Activated CD4-positive, CD25-positive, alpha-beta regulatory T cell treated with anti-CD3 and anti-CD28 coated beads, Interleukin-2, amount 50 U/mL, for 72 hours (primary cell): ENCODE results near the gene ZNF425.
A peak's percentile ranks its signal among the peaks of the same experiment; 100 is the strongest.
"Not testable (repeated sequence)": the region's sequence is repeated elsewhere in the genome, so short reads cannot be mapped to it uniquely, and the experiment has no call there.

ENCODE experiments used
- DNase-seq: peaks from one replicate; pipeline ENCODE4 v3.0.0; 2021

Gene ZNF425

DNA sequence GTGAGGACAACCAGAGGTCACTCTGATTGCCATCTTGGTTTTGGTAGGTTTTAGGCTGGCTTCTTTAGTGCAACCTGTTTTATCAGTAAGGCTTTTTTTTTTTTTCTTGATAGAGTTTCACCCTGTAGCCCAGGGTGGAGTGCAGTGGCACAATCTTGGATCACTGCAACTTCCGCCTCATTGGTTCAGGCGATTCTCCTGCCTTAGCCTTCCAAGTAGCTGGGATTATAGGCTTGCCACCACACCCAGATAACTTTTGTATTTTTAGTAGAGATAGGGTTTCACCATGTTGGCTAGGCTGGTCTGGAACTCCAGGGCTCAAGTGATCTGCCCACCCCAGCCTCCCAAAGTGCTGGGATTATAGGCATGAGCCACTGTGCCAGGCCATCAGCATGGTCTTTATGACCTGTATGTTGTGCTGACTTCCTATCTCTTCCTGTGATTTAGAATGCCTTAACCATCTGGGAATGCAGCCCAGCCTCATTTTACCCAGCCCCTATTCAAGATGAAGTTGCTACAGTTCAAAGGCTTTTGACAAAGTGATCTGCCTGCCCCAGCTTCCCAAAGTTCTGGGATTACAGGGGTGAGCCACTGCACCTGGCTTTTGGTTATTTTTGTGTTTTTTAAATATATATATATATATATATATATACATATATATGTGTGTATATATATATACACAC lies 7.0 kb upstream of the ZNF425 start:
- no peak for DNase-seq

DNA sequence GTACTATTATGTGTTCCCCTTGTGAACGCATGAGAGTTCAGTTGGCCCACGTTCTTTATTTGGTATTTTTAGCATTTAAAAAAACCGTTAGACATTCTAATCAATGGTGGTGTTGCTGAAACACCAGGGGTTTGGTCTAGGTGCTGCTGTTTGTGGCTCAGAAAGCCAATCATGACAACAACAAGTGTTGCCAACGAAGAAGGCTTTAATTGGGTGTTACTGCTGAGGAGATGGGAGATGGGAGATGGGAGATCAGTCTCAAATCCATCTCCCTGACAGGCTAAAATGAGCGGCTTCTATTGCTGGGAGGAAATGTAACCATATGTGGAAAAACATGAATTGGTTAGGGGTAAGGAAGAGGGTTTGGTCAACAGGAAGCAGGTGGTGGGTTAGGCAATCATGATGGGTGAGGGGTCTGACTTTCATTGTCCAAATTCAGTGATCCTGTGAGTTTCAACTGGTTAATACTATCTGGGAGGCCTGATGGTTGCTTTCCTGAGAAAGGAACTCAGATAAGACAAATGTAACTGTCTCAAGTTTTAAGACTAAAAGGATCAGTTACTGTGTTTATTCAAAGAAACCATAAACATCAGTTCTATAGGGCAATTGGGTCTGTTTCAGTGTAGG lies 4.6 kb upstream of the ZNF425 start:
- no peak for DNase-seq

DNA sequence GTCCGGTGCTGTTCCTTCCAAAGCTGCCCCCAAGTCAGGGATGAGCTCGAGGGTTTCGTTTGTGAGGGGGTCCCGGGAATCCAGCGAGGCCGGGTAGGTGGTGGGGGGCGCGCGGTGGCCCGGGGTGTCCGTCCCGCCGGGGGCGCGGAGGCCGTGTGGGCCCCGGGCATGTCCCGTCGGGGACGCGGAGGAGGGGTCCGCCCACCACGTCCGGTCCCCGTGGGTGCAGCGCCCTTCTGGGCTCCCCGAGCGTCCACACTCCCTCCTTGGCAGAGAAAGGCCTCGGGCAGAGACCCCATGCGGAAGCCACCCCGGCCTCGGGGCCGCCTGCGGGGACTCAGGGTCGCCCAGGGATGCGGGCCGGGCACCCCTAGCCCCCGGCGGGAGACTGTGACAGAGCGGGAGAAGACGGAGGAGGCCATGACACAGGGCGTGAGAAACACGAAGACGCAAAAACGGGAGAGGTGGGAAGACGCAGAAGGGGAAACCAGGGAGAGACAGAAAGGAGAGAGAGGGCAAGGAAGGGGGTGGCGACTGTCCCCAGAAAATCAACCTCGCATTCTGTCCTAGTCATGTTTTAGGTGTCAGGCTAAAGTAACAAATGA lies 640 bp upstream of the ZNF425 start:
- DNase-seq: peak; percentile 79

DNA sequence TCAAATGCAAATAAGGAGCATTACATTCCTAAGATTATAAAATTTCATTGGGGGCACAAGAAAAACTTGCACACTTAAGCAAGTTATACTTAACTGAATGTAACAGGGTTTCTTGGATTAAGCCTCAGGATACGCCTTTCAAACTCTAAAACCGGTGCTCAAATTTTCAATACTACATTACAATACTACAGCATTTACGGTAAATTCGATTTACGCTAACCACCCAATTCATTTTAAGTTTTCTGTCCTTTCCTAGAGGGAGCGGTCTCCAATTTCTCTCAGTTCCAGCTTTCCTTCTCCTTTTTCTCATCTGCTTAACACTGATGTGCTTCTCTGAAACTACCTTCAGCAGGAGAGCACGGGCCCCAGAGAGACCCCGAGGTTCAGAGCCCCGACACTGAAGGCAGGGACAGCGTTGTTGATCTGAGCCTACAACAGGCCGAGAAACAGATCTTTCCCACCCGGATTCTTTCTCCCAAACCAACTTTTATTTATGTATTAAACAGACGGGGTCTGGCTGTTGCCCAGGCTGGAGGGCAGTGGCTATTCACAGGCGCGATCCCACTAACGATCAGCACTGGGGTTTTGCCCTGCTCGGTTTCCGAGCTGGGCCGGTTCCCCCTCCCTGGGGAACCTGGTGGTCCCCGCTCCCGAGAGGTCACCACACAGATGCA lies 798 bp downstream of the ZNF425 start:
- DNase-seq: no peak

DNA sequence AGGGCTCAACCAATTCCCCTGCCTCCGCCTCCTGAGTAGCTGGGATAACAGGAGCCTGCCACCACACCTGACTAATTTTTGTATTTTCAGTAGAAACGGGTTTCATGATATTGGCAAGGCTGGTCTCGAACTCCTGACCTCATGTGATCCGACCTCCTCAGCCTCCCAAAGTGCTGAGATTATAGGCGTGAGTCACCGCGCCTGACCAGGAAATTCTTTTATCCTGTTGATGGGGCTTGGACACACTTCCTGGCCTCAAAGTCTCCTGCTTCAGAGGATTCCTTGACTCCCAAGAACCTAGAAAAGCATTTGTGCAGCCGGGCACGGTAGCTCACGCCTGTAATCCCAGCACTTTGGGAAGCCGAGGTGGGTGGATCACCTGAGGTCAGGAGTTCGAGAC lies 16.2 kb downstream of the ZNF425 start:
- no peak for DNase-seq

DNA sequence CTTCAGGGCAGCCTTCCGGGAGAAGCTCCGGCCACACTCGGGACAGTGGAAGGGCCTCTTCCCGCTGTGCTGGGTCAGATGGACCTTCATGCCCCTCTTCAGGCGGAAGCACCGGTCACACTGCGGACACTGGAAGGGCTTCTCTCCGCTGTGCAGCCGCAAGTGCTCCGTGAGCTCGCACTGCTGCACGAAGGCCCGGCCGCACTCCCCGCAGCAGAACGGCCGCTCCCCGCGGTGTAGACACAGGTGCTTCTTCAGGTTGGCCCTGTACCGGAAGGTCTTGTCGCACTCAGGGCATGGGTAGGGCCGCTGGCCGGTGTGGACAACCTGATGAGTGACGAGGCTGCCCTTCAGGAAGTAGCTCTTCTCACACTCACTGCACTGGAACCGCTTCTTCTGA lies 21.4 kb downstream of the ZNF425 start:
- DNase-seq: no peak

DNA sequence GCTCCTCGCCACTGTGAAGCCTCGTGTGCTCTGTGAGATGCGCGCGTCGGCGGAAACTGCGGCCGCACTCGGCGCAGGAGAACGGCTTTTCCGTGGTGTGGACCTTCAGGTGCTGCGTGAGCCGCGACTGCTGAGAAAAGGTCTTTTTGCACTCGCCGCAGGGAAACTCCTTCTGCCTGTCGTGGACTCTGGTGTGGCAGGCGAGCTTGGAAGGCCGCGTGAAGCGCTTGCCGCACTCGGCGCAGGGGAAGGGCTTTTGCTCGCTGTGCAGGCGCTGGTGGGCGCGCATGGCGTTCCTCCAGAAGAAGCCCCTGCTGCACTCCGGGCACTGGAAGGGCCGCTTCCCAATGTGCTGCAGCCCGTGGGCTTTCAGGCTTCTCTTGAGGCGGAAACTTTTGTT lies 21.9 kb downstream of the ZNF425 start:
- DNase-seq: no peak

DNA sequence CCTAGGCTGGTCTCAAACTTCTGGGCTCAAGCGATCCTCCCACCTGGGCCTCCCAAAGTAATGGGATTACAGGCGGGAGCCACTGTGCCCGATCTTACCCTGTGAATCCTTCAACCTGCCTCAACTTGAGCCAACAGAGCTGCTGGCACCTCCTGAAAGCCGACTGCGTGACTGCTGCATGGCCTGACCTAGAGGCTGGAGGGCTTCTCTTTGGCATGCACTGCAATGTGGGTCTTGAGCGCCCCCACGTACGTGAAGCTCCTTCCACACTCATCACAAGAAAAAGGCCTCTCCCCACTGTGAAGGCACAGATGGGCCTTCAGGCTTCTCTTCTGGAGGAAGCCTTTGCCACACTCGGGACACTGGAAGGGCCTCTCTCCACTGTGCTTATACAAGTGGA lies 22.7 kb downstream of the ZNF425 start:
- no peak for DNase-seq

DNA sequence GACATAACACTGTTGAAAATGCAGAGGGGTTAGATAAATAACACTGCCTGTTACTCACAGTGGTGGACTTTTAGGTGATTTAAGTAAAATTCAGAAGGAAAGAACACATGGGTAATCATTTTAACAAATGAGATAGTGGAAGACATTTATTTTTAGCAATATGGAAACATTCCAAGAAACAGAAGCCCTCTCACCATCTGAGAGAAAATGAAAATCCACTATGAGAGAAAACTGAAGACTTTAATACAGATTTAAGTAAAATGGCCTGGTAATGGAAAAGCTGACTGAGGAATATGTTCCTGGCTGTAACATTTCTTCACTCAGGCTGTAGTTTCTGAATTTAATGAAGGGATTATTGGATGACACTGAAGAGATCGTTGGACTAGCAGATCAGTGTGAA lies 23.5 kb downstream of the ZNF425 start:
- DNase-seq: no peak

DNA sequence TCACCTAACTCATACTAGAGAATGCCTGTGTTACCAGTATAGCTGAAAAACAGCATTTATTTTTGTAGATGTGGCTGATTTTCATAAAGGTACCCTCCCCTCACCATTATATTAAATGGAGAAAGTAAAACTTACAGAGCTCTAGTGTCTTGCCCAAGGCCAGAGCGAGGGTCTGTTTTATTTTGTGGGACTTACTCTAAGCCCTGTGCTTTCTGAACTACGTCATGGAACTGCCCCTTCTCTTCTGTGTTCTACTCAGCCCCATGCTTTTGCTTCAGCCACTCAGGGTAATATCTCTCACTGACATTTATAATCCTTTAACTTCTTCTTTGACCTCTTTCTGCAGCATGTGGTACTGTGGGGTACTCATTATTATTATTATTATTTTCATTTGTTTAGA lies 25.3 kb downstream of the ZNF425 start:
- DNase-seq: no peak

DNA sequence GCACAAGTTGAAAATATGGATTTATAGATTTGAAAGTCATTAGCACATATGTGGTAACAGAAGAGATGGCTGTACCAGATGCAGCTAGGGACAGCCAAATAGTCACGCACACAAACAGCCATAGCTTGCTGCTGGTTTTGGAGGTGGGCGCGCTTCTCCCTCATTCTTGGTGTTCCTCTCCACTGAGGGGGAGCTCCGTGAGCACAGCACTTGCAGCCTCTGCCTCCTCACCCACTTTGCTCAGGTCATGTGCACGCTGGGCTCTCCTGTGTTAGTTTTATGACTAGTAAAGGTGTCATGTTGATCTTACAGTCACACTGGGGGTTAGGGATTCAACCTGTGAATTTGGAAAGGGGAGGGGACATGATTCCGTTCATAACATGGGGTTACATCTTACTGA lies 27.1 kb downstream of the ZNF425 start:
- no peak for DNase-seq

DNA sequence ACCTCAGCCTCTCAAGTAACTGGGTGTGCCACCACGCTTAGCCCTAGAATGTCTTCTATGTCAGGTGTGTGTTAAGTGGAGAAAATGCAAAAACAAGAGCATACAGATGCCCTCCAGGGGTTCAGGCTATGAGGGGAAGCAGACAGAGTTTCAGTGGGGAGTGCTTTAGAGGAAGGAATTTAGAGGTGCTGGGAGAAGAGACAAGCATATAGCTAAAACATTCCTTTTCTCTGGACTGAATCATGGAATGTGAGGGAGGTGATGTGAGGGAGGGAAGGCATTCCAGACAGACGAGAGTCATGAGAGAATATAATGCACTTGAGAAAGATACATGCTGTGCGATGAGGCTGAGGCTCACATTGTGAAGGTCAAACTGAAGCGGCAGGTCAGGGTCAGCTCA lies 29.0 kb downstream of the ZNF425 start:
- DNase-seq: no peak

DNA sequence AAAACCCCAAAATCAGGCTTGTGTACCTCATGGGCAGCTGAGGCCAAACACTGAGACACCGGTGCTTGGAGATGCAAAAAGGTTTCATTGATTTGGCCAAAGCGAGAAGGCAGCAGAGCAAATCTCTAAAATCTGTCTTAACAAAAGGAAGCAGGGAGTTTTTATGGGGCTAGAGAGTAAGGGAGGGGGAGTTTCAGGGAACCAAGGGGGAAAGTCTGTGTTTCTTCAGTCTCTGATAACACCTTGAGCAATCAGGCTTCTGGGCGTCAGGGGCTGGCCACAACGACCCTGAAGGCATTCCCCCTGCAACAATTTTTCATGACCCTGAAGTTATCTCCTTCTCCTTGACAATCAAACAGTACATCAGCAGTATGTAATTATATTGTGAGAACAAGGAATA lies 32.9 kb downstream of the ZNF425 start:
- DNase-seq: no peak

DNA sequence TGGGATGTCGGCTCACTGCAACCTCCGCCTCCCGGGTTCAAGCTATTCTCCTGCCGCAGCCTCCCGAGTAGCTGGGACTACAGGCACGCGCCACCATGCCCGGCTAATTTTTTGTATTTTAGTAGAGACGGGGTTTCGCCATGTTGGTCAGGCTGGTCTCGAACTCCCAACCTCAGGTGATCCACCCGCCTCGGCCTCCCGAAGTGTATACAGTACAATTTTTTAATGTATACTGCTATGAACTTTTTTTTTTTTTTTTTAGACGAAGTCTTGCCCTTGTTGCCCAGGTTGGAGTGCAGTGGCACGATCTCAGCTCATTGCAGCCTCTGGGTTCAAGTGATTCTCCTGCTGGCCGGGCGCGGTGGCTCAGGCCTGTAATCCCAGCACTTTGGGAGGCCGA lies 33.9 kb downstream of the ZNF425 start:
- DNase-seq: not testable (repeated sequence)

DNA sequence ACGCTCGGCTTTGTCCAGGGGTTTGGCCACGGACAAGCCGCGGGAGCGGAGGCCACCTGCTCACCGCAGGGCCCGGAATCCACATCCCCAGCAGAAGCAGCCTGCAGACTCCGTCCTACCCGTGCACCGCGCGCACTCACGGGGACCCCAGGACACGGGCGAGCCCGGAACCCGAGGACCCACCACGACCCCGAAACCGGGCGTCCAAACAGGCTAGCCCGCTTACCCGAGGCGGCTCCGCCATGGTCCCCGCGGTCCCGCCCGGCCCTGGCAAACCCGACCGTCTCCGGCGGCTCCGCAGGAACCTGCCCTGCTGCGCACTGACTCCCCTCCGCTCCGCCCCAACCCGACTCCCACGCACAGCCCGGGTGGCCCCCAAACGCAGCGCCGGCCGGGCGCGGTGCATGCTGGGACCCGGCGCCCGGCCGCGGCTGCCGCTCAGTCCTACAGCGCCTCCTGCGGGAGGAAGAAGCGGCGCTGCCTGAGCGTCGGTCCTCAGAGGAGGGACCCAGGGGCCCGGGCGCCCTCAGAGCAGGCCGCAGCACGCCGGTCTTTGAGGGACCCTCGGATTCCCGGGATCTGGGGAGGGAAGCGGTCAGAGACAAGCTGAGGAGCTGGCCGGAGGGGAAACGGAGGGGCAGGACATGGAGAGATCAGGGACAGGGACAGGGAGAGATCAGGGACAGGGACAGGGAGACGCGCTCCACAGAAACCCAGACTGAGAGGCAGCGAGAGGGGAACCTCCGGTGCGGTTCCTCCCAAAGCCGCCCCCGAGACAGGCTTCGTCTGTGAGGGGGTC lies 35.5 kb downstream of the ZNF425 start, which contains the start of gene ZNF786:
ZNF786 (minus strand) TSS at position 322 of the 799 bp plus-strand sequence; CDS start at position 244, 78 bp downstream.
- peak; percentile 93 for DNase-seq

DNA sequence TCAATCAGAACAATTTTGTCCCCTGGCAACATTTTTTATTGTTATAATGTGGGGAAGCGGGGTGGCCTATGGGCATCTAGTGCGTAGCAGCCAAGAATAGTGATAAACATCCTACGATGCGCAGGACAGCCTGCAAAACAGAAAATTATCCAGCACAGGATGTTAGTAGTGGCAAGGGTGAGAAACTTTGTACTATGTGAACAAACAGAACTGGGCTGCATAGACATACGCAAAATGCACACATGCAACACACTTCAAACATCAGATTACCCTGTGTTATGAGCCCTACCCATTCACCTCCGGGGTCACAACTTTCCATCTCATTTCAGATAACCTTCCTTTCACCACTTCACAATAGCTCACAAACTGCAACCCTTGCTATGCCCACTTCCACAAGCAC lies 38.7 kb downstream of the ZNF425 start:
- DNase-seq: no peak

DNA sequence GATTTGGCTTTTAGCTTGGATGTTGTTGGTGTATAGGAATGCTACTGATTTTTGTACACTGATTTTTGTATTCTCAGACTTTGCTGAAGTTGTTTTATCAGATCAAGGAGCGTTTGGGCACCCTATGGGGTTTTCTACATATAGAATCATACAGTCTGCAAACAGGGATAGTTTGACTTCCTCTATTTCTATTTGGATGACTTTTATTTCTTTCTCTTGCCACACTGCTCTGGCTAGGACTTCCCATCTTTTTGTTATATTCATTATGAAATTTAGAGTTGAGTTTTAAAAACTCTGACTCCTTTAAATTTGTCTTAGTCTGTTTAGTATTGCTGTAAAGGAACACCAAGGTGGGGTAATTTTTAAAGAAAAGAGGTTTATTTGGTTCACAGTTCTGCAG lies 40.3 kb downstream of the ZNF425 start:
- DNase-seq: no peak

DNA sequence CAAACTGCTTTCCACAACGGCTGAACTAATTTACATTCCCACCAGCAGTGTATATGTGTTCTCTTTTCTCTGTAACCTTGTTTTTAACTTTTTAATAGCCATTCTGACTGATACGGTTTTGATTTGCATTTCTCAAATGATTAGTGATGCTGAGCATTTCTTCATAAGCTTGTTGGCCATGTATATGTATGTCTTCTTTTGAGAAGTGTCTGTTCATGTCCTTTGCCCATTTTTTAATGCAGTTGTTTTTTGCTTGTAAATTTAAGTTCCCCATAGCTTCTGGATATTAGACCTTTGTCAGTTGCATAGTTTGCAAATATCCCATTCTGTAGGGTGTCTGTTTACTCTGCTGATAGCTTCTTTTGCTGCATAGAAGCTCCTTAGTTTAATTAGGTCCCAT lies 41.7 kb downstream of the ZNF425 start:
- DNase-seq: no peak

DNA sequence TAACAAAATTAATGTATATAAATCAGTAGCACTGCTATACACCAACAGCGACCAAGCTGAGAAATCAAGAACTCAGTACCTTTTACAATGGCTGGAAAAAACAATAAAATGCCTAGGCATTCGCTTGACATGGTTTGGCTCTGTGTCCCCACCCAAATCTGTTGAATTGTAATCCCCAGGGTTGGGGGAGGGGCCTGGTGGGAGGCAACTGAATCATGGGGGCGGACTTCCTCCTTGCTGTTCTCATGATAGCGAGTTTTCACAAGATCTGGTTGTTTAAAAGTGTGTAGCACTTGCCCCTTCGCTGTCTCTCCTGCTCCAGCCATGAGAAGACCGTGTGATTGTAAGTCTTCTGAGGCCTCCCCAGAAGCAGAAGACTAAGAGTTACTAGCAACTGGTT lies 44.2 kb downstream of the ZNF425 start:
- no peak for DNase-seq

DNA sequence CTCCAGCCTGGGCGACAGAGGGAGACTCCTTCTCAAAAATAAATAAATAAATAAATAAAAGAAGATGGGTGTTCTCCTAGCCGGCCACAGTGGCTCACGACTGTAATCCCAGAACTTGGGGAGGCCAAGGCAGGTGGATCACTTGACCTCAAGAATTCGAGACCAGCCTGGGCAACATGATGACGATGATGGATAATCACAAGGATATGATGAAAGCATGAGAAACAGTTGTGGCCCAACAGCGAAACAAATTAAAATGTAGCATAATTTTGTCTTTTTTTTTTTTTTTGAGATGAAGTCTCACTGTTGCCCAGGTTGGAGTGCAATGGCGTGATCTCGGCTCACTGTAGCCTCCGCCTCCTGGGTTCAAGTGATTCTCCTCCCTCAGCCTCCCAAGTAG lies 48.5 kb downstream of the ZNF425 start:
- DNase-seq: no peak

DNA sequence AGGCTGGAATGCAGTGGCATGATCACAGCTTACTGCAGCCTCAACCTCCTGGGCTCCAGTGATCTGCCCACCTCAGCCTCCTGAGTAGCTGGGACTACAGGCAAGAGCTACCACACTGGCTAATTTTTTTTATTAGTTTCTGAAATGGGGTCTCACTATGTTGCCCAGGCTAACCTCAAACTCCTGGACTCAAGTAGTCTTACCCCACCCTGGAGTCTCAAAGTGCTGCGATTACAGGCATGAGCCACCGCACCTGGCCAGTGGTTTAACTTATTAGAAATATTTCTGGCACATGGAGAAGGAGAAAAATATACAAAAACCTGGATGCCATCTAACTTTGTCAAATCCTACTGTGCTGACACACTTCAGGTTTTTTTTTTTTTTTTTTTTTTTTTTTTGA lies 50.8 kb downstream of the ZNF425 start:
- DNase-seq: no peak

DNA sequence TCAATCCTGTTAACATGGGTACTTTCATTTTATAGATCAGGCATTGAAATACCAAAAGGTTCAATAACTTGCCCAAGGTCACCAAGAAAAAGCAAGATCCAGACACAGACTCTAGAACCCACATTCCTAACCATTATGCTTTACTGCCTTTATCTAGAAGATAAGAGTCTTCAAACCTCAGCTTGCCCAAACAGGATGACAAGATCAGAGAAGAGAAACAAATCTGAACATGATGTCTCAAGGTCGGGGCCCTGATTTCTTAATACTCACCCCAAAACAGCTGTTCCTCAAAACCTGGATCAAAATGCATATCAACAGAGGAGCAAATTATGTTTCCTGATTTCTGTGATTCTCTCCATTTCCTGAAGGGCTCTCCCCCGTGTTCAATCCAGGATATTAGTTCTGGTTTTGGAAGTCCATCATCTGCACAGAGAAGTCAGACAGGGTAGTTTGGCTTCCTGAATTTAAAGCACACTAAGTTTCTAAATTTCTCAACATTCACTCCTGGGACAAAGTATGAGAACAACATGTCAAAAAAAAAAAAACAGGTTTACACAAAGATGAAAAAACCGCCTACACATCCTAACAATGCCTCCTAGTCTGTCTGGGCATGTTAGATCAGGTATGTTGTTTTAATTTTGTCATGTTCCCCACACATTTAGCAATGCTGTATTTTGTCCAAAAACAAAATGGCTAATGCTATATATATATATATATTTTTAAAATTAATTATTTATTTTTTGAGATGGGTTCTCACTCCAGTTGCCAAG lies 51.8 kb downstream of the ZNF425 start:
- no peak for DNase-seq

DNA sequence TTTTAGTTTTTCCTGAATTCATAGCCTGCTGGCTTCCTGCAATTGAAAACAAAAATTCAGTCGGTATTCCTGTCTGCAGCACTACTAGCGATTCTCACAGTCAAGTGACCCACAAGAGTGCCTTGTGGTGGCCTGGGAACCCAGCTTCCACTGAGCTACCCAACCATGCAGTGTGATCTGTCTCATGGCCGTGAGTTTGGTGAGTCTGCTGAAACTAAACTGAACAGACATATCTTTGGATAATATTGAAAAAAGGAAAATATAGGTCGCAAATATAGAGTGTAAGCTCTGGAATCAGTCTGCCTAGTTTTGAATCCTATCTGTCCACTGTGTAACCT lies 53.7 kb downstream of the ZNF425 start:
- no peak for DNase-seq
